Right lobe of liver (tissue), 6 donors: Measurements from ENCODE around the gene FGGY. TPM values are rescaled to one million over a fixed set of nuclear protein-coding genes. Genes with fewer than 3 reads are reported as not detected.

Experiments
- ATAC-seq, 4 donors: fragments of 200-7000 bp; cut with Tn5 transposase; one replicate each; pipeline ENCODE4 v1.9.1; 2020; ENCODE audit warnings: mild to moderate bottlenecking in 4 of 4, moderate library complexity in 4 of 4
- DNase-seq, 3 donors: peaks; one replicate each; pipeline ENCODE4 v3.0.0-alpha.2; 2020
- H3K27ac ChIP-seq, 3 donors: fragments of 200-600 bp; one replicate each; pipeline ENCODE4 v1.8.0; 2022
- H3K27me3 ChIP-seq, 2 donors: fragments of 200-600 bp; one replicate each; pipeline ENCODE4 v1.8.0; 2022
- H3K36me3 ChIP-seq, 4 donors: fragments of 200-600 bp; sonication (generic) in 1 of 4; one replicate each; pipeline versions ENCODE4 v1.5.1 to v1.8.0; 2017 to 2022; ENCODE audit warnings: control low read depth in 1 of 4
- H3K4me1 ChIP-seq, 4 donors: fragments of 200-600 bp; sonication (generic) in 1 of 4; one replicate each; pipeline versions ENCODE4 v1.5.1 to v1.8.0; 2017 to 2022; ENCODE audit warnings: control low read depth in 1 of 4
- H3K4me3 ChIP-seq, 3 donors: fragments of 200-600 bp; one replicate each; pipeline ENCODE4 v1.8.0; 2022
- H3K9me3 ChIP-seq, 4 donors: fragments of 200-600 bp; sonication (generic) in 1 of 4; one replicate each; pipeline versions ENCODE4 v1.5.1 to v1.8.0; 2017 to 2022; ENCODE audit warnings: control low read depth in 1 of 4
- POLR2A ChIP-seq: fragments of 450-650 bp; IDR thresholded peaks from one replicate; pipeline ENCODE4 v1.6.1; 2017; ENCODE audit warnings: antibody characterized with exemption, mild to moderate bottlenecking
- WGBS: methylation state at CpG from one replicate; pipeline ENCODE4 v1.1.6; 2018; ENCODE audit warnings: low coverage, low lambda C conversion rate; ENCODE audit not compliant: insufficient coverage; ENCODE audit errors: missing lambda C conversion rate; 5-methylcytosine and 5-hydroxymethylcytosine counted together
- intact Hi-C, 2 donors: fragments of 100-400 bp; cut with DNase I; formaldehyde crosslinking; loops; one replicate each; pipeline versions ENCODE4 v1.11.2 to v1.14.1; 2022
- total RNA-seq, 6 experiments: library from RNA; depleted of rRNA in 2 of 6; stranded (reverse); fragments of >200 nt in 2 of 6; fragmentation: NEBNext Ultra II Directional in 3 of 6; extraction: Animal tissue kit (Norgen Biotek cat#: 25700) in 3 of 6; gene quantifications; one replicate each; pipeline versions ENCODE4 v1.1.0 to v1.2.4, GENCODE V29; 2016 to 2023
- TF ChIP-seq, protein P1 (sequence below), 4 donors: fragments of 200-600 bp in 3 of 4; fragments of 450-650 bp in 1 of 4; IDR thresholded peaks; one replicate each; pipeline versions ENCODE4 v1.5.1 to v1.8.0; 2016 to 2022; ENCODE audit warnings: antibody characterized with exemption in 4 of 4, mild to moderate bottlenecking in 2 of 4
- donor health status: DM: no; HTN: yes; CAD: no.
- donor health status: DM: no; HTN: no; CAD: no.
- donor health status: DM: no; HTN: no; CAD: no.
- donor health status: DM: no; HTN: yes; CAD: no.
- donor health status: DM: no; HTN: yes; CAD: no.

The FGGY gene
- total RNA-seq, 6 experiments from 2014 or later: 45.5 to 84.2 (median 58.7) TPM

GRCh38 chr1:59360170-59360569 lies 63.3 kb downstream of the FGGY start:
- DNase-seq: no peak
- Histone ChIP-seq H3K4me1 (no peaks in the 10 kb centered on the region), H3K27me3 (no peaks in the 10 kb centered on the region), H3K27ac (no peak overlapping the region), H3K9me3 (no peaks in the 10 kb centered on the region), H3K4me3 (no peak overlapping the region), H3K36me3 (no peaks in the 10 kb centered on the region)
- ATAC-seq: no peak
- intact Hi-C loops: no loop called here
- TF ChIP-seq, protein P1, sequence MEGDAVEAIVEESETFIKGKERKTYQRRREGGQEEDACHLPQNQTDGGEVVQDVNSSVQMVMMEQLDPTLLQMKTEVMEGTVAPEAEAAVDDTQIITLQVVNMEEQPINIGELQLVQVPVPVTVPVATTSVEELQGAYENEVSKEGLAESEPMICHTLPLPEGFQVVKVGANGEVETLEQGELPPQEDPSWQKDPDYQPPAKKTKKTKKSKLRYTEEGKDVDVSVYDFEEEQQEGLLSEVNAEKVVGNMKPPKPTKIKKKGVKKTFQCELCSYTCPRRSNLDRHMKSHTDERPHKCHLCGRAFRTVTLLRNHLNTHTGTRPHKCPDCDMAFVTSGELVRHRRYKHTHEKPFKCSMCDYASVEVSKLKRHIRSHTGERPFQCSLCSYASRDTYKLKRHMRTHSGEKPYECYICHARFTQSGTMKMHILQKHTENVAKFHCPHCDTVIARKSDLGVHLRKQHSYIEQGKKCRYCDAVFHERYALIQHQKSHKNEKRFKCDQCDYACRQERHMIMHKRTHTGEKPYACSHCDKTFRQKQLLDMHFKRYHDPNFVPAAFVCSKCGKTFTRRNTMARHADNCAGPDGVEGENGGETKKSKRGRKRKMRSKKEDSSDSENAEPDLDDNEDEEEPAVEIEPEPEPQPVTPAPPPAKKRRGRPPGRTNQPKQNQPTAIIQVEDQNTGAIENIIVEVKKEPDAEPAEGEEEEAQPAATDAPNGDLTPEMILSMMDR (IDR thresholded peaks at IDR 0.05): no peak
- TF ChIP-seq POLR2A: no peak
- 79% methylated on average over 4 of the region's 4 CpGs for WGBS

DNA sequence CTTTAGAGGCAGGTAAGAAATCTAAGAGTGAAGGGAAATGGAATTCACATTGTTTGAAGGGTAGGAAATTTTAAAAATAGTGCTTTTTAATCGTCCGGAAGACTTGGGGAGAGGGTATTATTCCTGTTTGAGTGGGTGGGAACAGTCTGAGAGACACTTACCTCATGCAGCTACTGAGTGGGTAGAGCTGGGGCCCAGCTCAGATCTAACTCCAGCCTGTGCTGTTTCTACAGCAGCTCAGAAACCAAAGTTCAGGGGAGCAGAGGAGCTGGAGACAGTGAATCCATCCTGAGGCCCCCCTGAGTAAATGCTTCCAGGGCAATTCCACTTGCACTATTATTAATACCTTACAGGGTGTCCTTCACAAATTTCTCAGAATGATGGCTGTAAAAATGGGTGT lies 63.8 kb downstream of the FGGY start:
- H3K4me3 ChIP-seq: no peak overlapping the region
- no peaks in the 10 kb centered on the region for H3K9me3 ChIP-seq
- H3K27ac ChIP-seq: no peak overlapping the region
- no peaks in the 10 kb centered on the region for H3K4me1 ChIP-seq
- WGBS: 100% methylated on average over 2 of the region's 2 CpGs
- no peak for ATAC-seq
- intact Hi-C loops: no loop called here
- no peak for TF ChIP-seq POLR2A
- TF ChIP-seq, protein P1 (IDR thresholded peaks at IDR 0.05): no peak
- no peaks in the 10 kb centered on the region for H3K27me3 ChIP-seq
- no peaks in the 10 kb centered on the region for H3K36me3 ChIP-seq
- no peak for DNase-seq

- ATAC-seq (no peak), DNase-seq (no peak)
- intact Hi-C loops: no loop called here
Observed at GRCh38 chr1:59361766-59362165, 64.9 kb downstream of the FGGY start.

GRCh38 chr1:59364037-59364436 lies 67.1 kb downstream of the FGGY start:
- Histone ChIP-seq H3K4me3 (no peak overlapping the region), H3K27ac (no peak overlapping the region), H3K36me3 (no peaks in the 10 kb centered on the region), H3K27me3 (no peaks in the 10 kb centered on the region), H3K4me1 (peaks cover 0 to 3% (median 0%) of the 10 kb centered on the region in 4 donors), H3K9me3 (no peaks in the 10 kb centered on the region)
- intact Hi-C loops: no loop called here
- TF ChIP-seq POLR2A: no peak
- TF ChIP-seq, protein P1 (IDR thresholded peaks at IDR 0.05): no peak
- ATAC-seq (no peak), DNase-seq (no peak)
- 90% methylated on average over 2 of the region's 2 CpGs for WGBS

More at GRCh38 chr1:59361766-59362165, 64.9 kb downstream of the FGGY start:
- Histone ChIP-seq H3K36me3 (no peaks in the 10 kb centered on the region), H3K4me1 (no peaks in the 10 kb centered on the region), H3K27ac (no peak overlapping the region), H3K4me3 (no peak overlapping the region), H3K27me3 (no peaks in the 10 kb centered on the region), H3K9me3 (no peaks in the 10 kb centered on the region)
- TF ChIP-seq, protein P1 (IDR thresholded peaks at IDR 0.05): no peak
- no peak for TF ChIP-seq POLR2A
- 88% methylated on average over 2 of the region's 8 CpGs for WGBS

DNA sequence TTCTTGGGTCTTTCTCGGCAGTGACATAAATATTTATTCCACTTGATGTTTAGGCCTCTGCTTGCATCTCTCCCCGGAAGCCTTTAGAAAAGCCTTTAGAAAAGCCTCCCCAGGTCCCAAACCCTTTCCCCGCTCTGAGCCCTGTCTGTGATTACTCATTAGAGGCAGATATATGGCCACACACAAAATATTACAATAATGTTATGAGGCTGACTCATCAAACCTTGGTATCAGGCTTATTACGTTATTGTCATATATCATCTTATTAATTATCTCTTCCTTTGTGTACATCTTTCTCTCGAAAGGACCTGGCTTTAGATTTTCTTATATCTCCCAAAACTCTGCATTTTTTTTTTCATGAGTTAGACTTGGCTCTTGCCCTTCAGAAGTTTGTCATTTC lies 69.5 kb downstream of the FGGY start:
- DNase-seq (no peak), ATAC-seq (no peak)
- H3K27me3 ChIP-seq: no peaks in the 10 kb centered on the region
- no peak overlapping the region for H3K4me3 ChIP-seq
- TF ChIP-seq POLR2A: no peak
- TF ChIP-seq, protein P1 (IDR thresholded peaks at IDR 0.05): no peak
- intact Hi-C loops: no loop called here
- H3K36me3 ChIP-seq: no peaks in the 10 kb centered on the region
- WGBS: 95% methylated on average over 5 of the region's 5 CpGs
- no peak overlapping the region for H3K27ac ChIP-seq
- H3K4me1 ChIP-seq: peaks cover 0 to 3% (median 0%) of the 10 kb centered on the region in 4 donors
- H3K9me3 ChIP-seq: no peaks in the 10 kb centered on the region
